K562 (cell line): Measurements from ENCODE around the gene SYNE2. TPM values are rescaled to one million over a fixed set of nuclear protein-coding genes. Genes with fewer than 3 reads are reported as not detected.

Experiments
- ATAC-seq: fragments of 200-7000 bp; cut with Tn5 transposase; 3 replicates; pipeline ENCODE4 v1.9.1; 2020; ENCODE audit warnings: moderate library complexity
- BruUV-seq: library from RNA; stranded (reverse); fragments of 400-500 nt; replicated peaks from 2 replicates; lab custom pipeline; 2021; lab: Mats Ljungman, UMichigan
- CTCF ChIA-PET: fragments of 300-600 bp; formaldehyde crosslinking; extraction: SDS; loops from one replicate; lab custom pipeline; 2021; ENCODE audit warnings: low intra/inter-chr PET ratio; lab: Yijun Ruan, JAX
- POLR2A ChIA-PET: fragments of 300-600, 350-650 bp; sonication (Branson Sonifier 250); formaldehyde crosslinking; extraction: SDS; loops from one replicate; lab custom pipeline; 2021; ENCODE audit warnings: antibody characterized with exemption, inconsistent platforms; lab: Yijun Ruan, JAX
- DNase-seq, 4 experiments: peaks; one replicate each; pipeline versions ENCODE4 v3.0.0 to v3.0.0-alpha.2; 2011 to 2018; ENCODE audit warnings: low spot score in 3 of 4, mixed read lengths in 3 of 4; ENCODE audit errors: extremely low read depth in 1 of 4
- FAIRE-seq: peaks from 2 replicates; lab custom pipeline; 2011; peaks lifted over from hg19 to GRCh38; lab: Jason Lieb, UNC
- H2AFZ ChIP-seq: 2 replicates; pipeline ENCODE4 v1.6.0; 2011; ENCODE audit warnings: low read depth, low read length, control low read depth, inconsistent platforms
- H3K27ac ChIP-seq: fragments of 200-600 bp; 3 replicates; pipeline ENCODE4 v1.8.0; 2011; ENCODE audit warnings: low read depth, mild to moderate bottlenecking, control low read depth, inconsistent platforms, low read length, moderate library complexity, mixed read lengths; ENCODE audit errors: extremely low read depth
- H3K27me3 ChIP-seq, 2 experiments: fragments of 300-600 bp in 1 of 2; 2 replicates in 1 of 2; 3 replicates in 1 of 2; pipeline versions ENCODE4 v1.6.0 to v1.8.0; 2011; ENCODE audit warnings: inconsistent platforms in 2 of 2, low read length in 2 of 2, mild to moderate bottlenecking in 1 of 2, mixed read lengths in 1 of 2, moderate library complexity in 1 of 2; ENCODE audit not compliant: control insufficient read depth in 2 of 2, insufficient read depth in 2 of 2
- H3K36me3 ChIP-seq: fragments of 300-600 bp; 3 replicates; pipeline ENCODE4 v1.8.0; 2011; ENCODE audit warnings: mild to moderate bottlenecking, low read length, inconsistent platforms; ENCODE audit not compliant: control insufficient read depth, insufficient read depth
- H3K4me1 ChIP-seq, 2 experiments: fragments of 200-600 bp in 1 of 2; replicated peaks in 1 of 2; 2 replicates in 1 of 2; 3 replicates in 1 of 2; pipeline versions ENCODE4 v1.5.1 to v1.8.0; 2011; ENCODE audit warnings: inconsistent platforms in 2 of 2, low read length in 2 of 2, mild to moderate bottlenecking in 1 of 2, mixed read lengths in 1 of 2, moderate library complexity in 1 of 2; ENCODE audit not compliant: control insufficient read depth in 2 of 2, insufficient read depth in 2 of 2
- H3K4me2 ChIP-seq: 2 replicates; pipeline ENCODE4 v1.6.1; 2011; ENCODE audit warnings: low read length, control low read depth, inconsistent platforms, mixed read lengths; ENCODE audit not compliant: insufficient read depth
- H3K4me3 ChIP-seq: fragments of 200-600 bp; sonication (generic), shearing (Covaris generic); 2 replicates; pipeline ENCODE4 v1.5.1; 2016; ENCODE audit warnings: control low read depth, inconsistent platforms
- H3K79me2 ChIP-seq: fragments of 200-600 bp; 3 replicates; pipeline ENCODE4 v1.8.0; 2011; ENCODE audit warnings: low read length, inconsistent platforms; ENCODE audit not compliant: control insufficient read depth, insufficient read depth
- H3K9ac ChIP-seq, 2 experiments: 2 replicates each; pipeline versions ENCODE4 v1.6.0 to v1.6.1; 2011; ENCODE audit warnings: low read depth in 2 of 2, low read length in 2 of 2, control low read depth in 1 of 2, inconsistent platforms in 1 of 2, mild to moderate bottlenecking in 1 of 2, mixed read lengths in 1 of 2; ENCODE audit not compliant: insufficient read depth in 1 of 2
- H3K9me1 ChIP-seq: one replicate; pipeline ENCODE4 v1.6.0; 2011; ENCODE audit warnings: inconsistent platforms, mild to moderate bottlenecking, low read length, moderate library complexity; ENCODE audit not compliant: control insufficient read depth, insufficient read depth
- H3K9me3 ChIP-seq: replicated peaks from 2 replicates; pipeline ENCODE4 v1.5.1; 2011; ENCODE audit warnings: low read depth, low read length, inconsistent platforms; ENCODE audit not compliant: control insufficient read depth, insufficient read depth
- H4K20me1 ChIP-seq: replicated peaks from 2 replicates; pipeline ENCODE4 v1.6.1; 2011; ENCODE audit warnings: low read length, inconsistent platforms, mixed read lengths; ENCODE audit not compliant: control insufficient read depth, insufficient read depth
- CBFB ChIP-seq: sonication (generic); formaldehyde crosslinking; IDR thresholded peaks from 2 replicates; pipeline ENCODE4 v1.4.0; 2020; ENCODE audit warnings: mild to moderate bottlenecking, missing genetic modification reagents
- CREB3L1 ChIP-seq: fragments of 450-650 bp; IDR thresholded peaks from 2 replicates; pipeline ENCODE4 v1.6.1; 2014; ENCODE audit warnings: low read depth, mild to moderate bottlenecking, moderate library complexity, borderline replicate concordance
- ETV1 ChIP-seq: fragments of 450-650 bp; conservative IDR thresholded peaks from 2 replicates; pipeline ENCODE4 v1.6.1; 2016; ENCODE audit warnings: missing genetic modification characterization, control low read depth, low read depth, missing compliant biosample characterization
- ILF3 ChIP-seq: fragments of 450-650 bp; IDR thresholded peaks from 2 replicates; pipeline ENCODE4 v1.6.1; 2018; ENCODE audit warnings: antibody characterized with exemption, mild to moderate bottlenecking, moderate library complexity, borderline replicate concordance
- MAZ ChIP-seq, 2 experiments: fragments of 450-650 bp in 1 of 2; sonication (generic) in 1 of 2; formaldehyde crosslinking; IDR thresholded peaks in 1 of 2; conservative IDR thresholded peaks in 1 of 2; 2 replicates each; pipeline versions ENCODE4 v1.4.0 to v1.5.0; 2020; ENCODE audit warnings: mild to moderate bottlenecking in 1 of 2, missing genetic modification reagents in 1 of 2
- MIER1 ChIP-seq: fragments of 450-650 bp; IDR thresholded peaks from 2 replicates; pipeline ENCODE4 v1.6.1; 2016; ENCODE audit warnings: antibody characterized with exemption, mild to moderate bottlenecking, low read depth
- STAT6 ChIP-seq: sonication (generic); formaldehyde crosslinking; IDR thresholded peaks from 2 replicates; pipeline ENCODE4 v1.8.1; 2023; ENCODE audit warnings: mild to moderate bottlenecking, missing genetic modification reagents
- THAP12 ChIP-seq: fragments of 250-450 bp; sonication (Bioruptor Pico); IDR thresholded peaks from 2 replicates; pipeline ENCODE4 v1.9.0; 2021; ENCODE audit warnings: mild to moderate bottlenecking, inconsistent platforms
- UBTF ChIP-seq, 2 experiments: IDR thresholded peaks; 2 replicates each; pipeline ENCODE4 v1.6.1; 2012; ENCODE audit warnings: improper control_type of control experiment in 2 of 2, low read depth in 2 of 2, low read length in 2 of 2, borderline replicate concordance in 1 of 2
- ZC3H11A ChIP-seq: IDR thresholded peaks from 2 replicates; pipeline ENCODE4 v1.6.1; 2012; ENCODE audit warnings: low read depth, low read length, improper control_type of control experiment
- ZNF212 ChIP-seq: fragments of 450-650 bp; formaldehyde crosslinking; IDR thresholded peaks from 2 replicates; pipeline ENCODE4 v1.4.0; 2020; ENCODE audit warnings: mild to moderate bottlenecking
- ZNF23 ChIP-seq: fragments of 250-450 bp; sonication (Bioruptor Pico); IDR thresholded peaks from 2 replicates; pipeline ENCODE4 v1.4.0; 2020; ENCODE audit warnings: mild to moderate bottlenecking
- ZNF274 ChIP-seq: IDR thresholded peaks from 2 replicates; pipeline ENCODE4 v1.6.1; 2011; ENCODE audit warnings: low read depth, mild to moderate bottlenecking, low read length, moderate library complexity, borderline replicate concordance
- ZNF57 ChIP-seq: fragments of 450-650 bp; formaldehyde crosslinking; IDR thresholded peaks from 2 replicates; pipeline ENCODE4 v1.4.0; 2020; ENCODE audit warnings: mild to moderate bottlenecking, moderate library complexity
- ZNF717 ChIP-seq: fragments of 250-450 bp; sonication (Bioruptor Pico); IDR thresholded peaks from 2 replicates; pipeline ENCODE4 v1.5.0; 2021
- WGBS: fragments of 100-300 bp; shearing (Covaris generic); methylation state at CpG from one replicate; pipeline ENCODE4 v1.1.6; 2016; ENCODE audit warnings: low coverage, mixed read lengths; ENCODE audit not compliant: insufficient coverage; ENCODE audit errors: missing lambda C conversion rate; 5-methylcytosine and 5-hydroxymethylcytosine counted together
- in situ Hi-C: fragments of 300-500 bp; cut with MboI; formaldehyde crosslinking; loops from 4 replicates; pipeline ENCODE4 v1.15.0; 2018; ENCODE audit warnings: inconsistent platforms, mixed read lengths
- intact Hi-C: fragments of 100-400 bp; cut with micrococcal nuclease; formaldehyde crosslinking; loops from 2 replicates; pipeline ENCODE4 v1.14.2; 2022
- polyA plus RNA-seq, 8 experiments: library from polyadenylated mRNA; depleted of rRNA in 4 of 8; stranded (reverse) in 5 of 8; unstranded in 3 of 8; fragments of >200 nt; fragmentation: Nextera tagmentation in 2 of 8; fragmentation: Illumina TruSeq in 1 of 8; extraction: Ambion mirVana in 2 of 8; extraction: Trizol in 1 of 8; gene quantifications; 2 replicates each; pipeline versions ENCODE4 v1.2.1 to v1.2.3, GENCODE V29; 2011 to 2014; ENCODE audit warnings: inconsistent platforms in 1 of 8, missing spikeins in 1 of 8
- total RNA-seq, 7 experiments: library from RNA; depleted of rRNA in 6 of 7; stranded (reverse); fragments of >200 nt in 6 of 7; fragmentation: Illumina TruSeq in 2 of 7; extraction: Trizol in 2 of 7; gene quantifications; 2 replicates each; pipeline versions ENCODE4 v1.2.1 to v1.2.3, GENCODE V29; 2011 to 2021; ENCODE audit warnings: low replicate concordance in 1 of 7

Gene SYNE2
- total and polyA plus RNA-seq, 9 of the 15 experiments (the other 6 are each of a cell fraction or from before 2014, with no cell fraction given), result 0.06 to 0.53 (median 0.11) TPM

- ChIA-PET CTCF (no interaction called here), POLR2A (no interaction called here)
- no peaks in the 10 kb centered on the region for H3K27me3 ChIP-seq
- in situ Hi-C loops, result no loop called here
- H3K9me3 ChIP-seq, result no peaks in the 10 kb centered on the region
- no peak overlapping the region for H2AFZ ChIP-seq
- H3K9me1 ChIP-seq, result no peaks in the 10 kb centered on the region
- H3K36me3 ChIP-seq, result no peaks in the 10 kb centered on the region
- H4K20me1 ChIP-seq, result no peaks in the 10 kb centered on the region
- no peak overlapping the region for H3K27ac ChIP-seq
- no peak overlapping the region for H3K4me3 ChIP-seq
- H3K9ac ChIP-seq, result no peak overlapping the region
- FAIRE-seq (no peak), ATAC-seq (no peak), DNase-seq (no peak)
- H3K4me1 ChIP-seq, result no peaks in the 10 kb centered on the region
- WGBS, result 33% methylated on average over 3 of the region's 3 CpGs
- BruUV-seq, result no TSS peak
- H3K79me2 ChIP-seq, result no peaks in the 10 kb centered on the region
- no peak overlapping the region for H3K4me2 ChIP-seq
- intact Hi-C loops, result no loop called here
- TF ChIP-seq ILF3, result no peak
- no peak for TF ChIP-seq UBTF (IDR thresholded peaks at IDR 0.05; ENCODE audit: borderline replicate concordance in 1 of 2, low read depth in 2 of 2, low read length in 2 of 2)
- no peak for TF ChIP-seq ZNF57 (CRISPR knock-in tag)
- no peak for TF ChIP-seq MAZ (CRISPR knock-in tag; conservative IDR thresholded peaks at IDR 0.05 in 1 of 2, IDR thresholded peaks at IDR 0.05 in 1 of 2)
- no peak for TF ChIP-seq ZNF717 (CRISPR knock-in tag)
- TF ChIP-seq ETV1 (tag), result no peak
- TF ChIP-seq ZNF212 (CRISPR knock-in tag), result no peak
- TF ChIP-seq ZNF23 (CRISPR knock-in tag), result no peak
- TF ChIP-seq ZNF274, result no peak
- TF ChIP-seq STAT6, result no peak
- TF ChIP-seq MIER1, result no peak
- no peak for TF ChIP-seq ZC3H11A
- no peak for TF ChIP-seq THAP12
- TF ChIP-seq CBFB (CRISPR knock-in tag), result no peak
- no peak for TF ChIP-seq CREB3L1
Observed at GRCh38 chr14:64253672-64254071, 400.9 kb downstream of the SYNE2 start.
